ENCODE results near the gene MYO10.

DNA sequence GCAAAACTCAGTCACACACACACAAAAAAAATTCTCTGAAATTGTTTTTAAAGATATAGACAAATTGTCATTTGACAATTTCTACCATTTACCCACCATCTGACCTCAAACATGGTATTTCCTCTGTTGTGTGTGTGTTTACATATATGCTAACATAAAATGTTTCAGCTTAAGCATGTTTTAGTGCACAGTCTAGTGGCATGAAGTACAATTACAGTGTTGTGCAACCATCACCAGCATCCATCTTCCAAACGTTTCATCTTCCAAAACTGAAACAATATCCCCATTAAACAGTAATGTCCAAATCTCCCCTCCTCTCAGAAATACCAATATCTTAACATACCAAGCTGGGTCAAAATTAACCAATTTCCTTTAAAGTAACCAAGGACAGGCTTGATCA lies 65.2 kb downstream of the MYO10 start:
- TF ChIP-seq, protein P1, sequence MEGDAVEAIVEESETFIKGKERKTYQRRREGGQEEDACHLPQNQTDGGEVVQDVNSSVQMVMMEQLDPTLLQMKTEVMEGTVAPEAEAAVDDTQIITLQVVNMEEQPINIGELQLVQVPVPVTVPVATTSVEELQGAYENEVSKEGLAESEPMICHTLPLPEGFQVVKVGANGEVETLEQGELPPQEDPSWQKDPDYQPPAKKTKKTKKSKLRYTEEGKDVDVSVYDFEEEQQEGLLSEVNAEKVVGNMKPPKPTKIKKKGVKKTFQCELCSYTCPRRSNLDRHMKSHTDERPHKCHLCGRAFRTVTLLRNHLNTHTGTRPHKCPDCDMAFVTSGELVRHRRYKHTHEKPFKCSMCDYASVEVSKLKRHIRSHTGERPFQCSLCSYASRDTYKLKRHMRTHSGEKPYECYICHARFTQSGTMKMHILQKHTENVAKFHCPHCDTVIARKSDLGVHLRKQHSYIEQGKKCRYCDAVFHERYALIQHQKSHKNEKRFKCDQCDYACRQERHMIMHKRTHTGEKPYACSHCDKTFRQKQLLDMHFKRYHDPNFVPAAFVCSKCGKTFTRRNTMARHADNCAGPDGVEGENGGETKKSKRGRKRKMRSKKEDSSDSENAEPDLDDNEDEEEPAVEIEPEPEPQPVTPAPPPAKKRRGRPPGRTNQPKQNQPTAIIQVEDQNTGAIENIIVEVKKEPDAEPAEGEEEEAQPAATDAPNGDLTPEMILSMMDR (IDR thresholded peaks at IDR 0.05; ENCODE audit: insufficient read depth, low read depth, low read length), result no peak
- no peak for TF ChIP-seq EZH2 (IDR thresholded peaks at IDR 0.05; ENCODE audit: insufficient read depth, low read length)
